NCI-H510A treated with DMSO at 0.1 percent for 48 hours (cell line): ENCODE measurements around the gene DPYSL4.

Experiments used
- DNase-seq: peaks from one replicate; lab custom pipeline; 2025; lab: John Stamatoyannopoulos, UW

The DPYSL4 gene

DNA sequence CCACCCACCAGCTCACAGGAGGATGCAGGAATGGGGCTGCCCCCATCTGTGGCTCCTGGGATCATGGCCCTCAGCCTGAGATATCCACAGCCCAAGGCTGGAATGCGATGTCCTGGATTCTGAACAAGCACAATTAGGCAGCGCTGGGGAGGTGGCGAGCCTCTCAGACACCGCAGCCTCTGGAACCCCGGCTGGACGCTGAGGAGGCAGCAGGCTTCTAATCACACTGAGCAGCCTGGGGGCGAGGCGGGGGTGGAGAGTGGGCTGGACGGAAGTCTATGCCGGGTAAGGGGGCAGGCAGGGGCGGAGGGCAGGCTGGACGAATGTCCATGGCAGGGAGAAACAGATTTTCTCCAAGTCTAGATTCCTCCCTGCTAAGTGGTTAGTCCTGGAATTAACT is 56.4 kb downstream of the DPYSL4 start:
- no peak for DNase-seq

DNA sequence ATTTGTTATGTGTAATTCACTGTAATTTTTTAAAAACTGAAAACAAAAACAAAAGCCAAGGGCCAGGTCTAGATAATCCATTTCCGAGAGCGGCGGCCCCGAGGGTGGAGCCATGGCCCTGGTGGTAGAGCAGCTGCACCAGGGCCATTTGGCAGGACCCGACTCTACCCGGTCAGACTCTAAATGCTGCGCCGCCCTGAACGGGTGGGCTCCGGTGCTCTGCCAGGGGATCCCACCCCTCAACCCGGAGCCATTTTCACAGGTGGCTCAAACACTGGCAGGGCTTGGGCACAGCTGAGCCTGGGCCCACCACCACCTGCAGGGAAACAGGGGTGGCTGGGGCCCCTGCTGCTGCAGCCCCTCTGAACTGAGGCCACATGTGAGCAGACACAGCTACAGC is 56.9 kb downstream of the DPYSL4 start:
- no peak for DNase-seq

DNA sequence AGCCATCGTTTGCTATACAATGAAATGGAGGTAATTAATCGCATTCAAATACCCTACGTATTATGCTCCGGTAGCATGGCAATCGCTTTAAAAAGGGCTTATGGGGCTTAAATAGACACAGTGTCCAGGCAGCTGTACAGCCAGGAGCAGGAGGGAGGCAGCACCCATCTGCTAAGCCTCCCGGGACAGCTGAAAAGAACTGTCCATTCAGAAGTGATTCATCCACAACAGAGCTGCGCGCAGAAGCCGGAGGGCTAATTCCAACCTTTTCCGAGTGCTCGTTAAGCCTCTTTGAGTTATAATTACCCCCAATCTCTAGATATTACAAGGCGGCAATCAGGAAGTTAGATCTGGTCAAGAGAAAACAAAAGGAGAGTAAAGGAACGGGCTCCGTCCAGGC is 58.3 kb downstream of the DPYSL4 start:
- no peak for DNase-seq

DNA sequence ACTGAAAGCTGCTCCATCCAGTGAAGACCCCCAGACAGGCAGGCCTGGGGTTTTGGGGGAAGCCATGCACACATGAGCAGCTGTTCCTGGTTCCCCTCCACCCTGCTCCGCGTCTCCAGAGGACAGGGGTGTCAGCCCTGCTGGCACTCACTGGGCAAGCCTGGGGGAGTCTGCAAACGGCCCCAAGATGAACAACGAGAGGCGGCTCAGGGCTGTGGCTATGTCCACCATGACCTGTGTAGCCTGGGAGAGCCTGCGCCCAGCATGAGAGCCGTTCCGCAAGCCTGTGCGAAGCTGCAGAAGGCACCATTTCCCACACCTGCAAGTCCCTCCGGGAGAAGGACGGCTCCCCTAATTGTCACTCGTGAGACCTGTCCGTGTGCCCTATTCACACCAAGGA is 59.5 kb downstream of the DPYSL4 start:
- DNase-seq: no peak

GRCh38 chr10:132247943-132248342 is 61.2 kb downstream of the DPYSL4 start:
- DNase-seq: no peak

DNA sequence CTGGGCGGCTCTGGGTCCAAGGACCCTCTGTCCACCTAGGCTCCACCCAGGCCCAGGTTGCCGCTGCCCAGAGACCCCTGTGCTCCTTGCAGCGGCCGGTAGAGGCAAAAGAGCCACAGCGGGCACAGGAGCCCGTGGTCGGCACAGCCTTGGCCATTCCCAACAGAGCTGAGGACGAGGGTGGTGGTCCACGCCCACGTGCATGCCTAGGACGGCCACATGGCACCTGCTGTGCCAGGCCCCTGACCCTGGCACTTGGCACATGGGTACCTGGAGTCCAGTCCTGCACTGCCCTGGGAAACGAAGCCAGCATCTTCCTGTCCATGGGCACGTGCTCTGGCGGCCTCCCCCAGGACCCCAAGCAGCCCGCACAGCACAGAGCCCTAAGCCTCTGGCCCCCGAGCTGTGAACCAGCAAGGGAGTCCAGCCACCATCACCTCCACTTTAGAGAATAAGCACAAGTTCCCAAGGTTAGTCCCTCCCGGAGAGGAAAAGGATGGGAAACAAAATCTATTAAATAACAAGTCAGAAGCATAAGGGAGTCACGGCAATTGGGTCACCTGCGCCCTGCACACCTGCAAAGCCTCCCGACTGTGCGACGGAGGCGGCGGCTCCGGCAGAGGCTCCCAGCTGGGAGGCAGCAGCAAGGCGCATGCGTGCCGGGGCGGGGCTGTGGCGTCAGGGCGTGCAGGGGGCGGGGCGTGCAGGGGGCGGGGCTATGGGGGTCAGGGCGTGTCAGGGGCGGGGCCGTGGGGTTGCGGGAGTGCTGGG is 61.9 kb downstream of the DPYSL4 start:
- no peak for DNase-seq

DNA sequence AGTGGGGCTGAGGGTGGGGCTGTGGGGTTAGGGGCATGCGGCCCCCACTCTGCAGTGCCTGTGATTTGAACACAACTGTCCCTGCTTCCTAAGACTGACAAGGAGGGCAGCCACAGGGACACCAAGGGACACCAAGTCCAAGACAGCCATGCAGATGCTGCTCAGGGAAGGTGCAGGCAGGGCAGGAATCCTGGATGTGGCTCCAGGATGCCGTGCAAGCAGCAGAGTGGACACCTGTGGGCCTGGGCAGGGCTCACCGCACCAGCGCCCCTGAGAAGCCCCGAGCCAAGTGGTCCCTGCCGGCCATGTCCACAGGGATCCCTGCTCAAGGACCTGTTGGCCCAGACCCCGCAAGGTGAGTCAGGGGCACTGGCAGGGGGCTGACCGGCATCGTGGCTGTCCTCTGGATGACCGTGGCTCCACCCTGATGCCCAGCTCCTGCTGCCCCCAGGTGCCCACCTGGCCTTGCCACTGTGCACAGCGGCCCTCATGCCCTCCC is 62.5 kb downstream of the DPYSL4 start:
- DNase-seq: no peak

DNA sequence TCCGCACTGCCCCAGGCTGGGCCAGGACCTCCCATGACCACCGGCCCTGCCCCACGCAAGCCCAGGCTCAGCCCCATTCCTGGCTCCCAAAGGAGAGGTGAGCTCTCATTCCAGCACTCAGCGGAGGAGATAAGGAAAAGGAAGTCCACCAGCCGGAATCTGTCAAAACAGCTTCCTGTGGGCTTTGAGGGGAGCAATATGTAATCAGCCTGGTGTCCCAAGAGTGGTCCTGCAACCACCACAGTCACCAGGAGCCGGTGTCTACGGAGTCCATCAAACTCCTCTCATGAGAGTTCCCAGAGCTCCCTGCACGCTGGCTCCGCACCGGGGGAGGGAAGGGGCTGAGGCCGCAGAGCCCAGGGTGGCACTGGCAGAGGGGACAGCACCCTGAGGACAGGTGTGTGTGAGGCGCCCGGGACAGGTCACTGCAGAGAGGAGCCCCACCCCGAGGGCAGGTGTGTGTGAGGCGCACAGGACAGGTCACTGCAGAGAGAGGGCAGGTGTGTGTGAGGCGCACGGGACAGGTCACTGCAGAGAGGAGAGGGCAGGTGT is 63.2 kb downstream of the DPYSL4 start:
- no peak for DNase-seq

- DNase-seq: no peak
Measured at GRCh38 chr10:132250481-132251475, 64.0 kb downstream of the DPYSL4 start.

GRCh38 chr10:132251928-132252327 is 65.2 kb downstream of the DPYSL4 start:
- DNase-seq: no peak

GRCh38 chr10:132252412-132252811 is 65.7 kb downstream of the DPYSL4 start:
- DNase-seq: no peak

DNA sequence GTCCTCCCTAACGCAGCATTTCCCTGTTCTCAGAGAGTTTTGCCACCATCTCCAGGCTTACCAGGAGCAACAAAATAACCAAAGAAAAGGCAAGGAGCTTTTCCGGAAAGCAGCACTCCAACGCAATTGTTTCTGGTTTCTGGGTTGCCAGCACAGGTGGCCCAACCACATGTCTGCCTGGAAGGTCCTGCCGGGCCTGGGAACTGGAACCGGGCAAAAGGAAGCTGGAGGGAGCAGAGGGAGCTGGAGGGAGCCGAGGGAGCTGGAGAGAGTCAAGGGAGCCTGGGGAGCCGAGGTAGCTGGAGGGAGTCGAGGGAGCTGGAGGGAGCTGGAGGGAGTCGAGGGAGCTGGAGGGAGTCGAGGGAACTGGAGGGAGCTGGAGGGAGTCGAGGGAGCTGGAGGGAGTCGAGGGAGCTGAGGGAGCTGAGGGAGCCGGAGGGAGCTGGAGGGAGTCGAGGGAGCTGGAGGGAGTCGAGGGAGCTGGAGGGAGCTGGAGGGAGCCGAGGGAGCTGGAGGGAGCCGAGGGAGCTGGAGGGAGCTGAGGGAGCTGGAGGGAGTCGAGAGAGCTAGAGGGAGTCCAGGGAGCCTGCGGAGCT is 66.4 kb downstream of the DPYSL4 start:
- no peak for DNase-seq

DNA sequence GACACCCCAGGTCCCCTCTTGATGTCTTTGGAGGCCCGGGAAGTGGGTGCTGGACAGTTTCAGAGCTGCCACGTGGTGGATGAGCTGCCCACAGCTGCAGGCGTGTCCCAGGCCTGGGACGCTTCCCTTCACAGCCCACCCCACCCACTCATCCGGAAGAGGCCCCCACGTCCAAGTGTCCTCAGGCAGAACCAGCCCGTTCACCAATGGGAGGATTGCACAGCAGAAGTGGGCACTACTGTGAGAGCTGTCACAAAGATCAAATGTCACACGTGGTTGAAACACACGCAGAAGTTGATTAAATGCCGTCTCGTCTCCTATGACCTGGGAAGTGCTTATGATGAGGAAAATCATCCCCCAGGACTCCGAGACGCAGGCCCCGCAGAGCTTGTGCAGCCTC is 68.1 kb downstream of the DPYSL4 start:
- DNase-seq: no peak
